Activated T-helper 1 cell treated with anti-CD3 and anti-CD28 coated beads, Interleukin-2, amount 50 U/mL, for 16 hours (primary cell): Measurements from ENCODE around the gene ACADM.
"Not testable (repeated sequence)": the region's sequence is repeated elsewhere in the genome, so short reads cannot be mapped to it uniquely, and the experiment has no call there.

Source experiments
- DNase-seq, 2 donors: peaks; one replicate each; pipeline ENCODE4 v3.0.0-alpha.2; 2020; ENCODE audit warnings: low read depth in 1 of 2, low spot score in 1 of 2

Gene ACADM

GRCh38 chr1:75733661-75734060 is 9.2 kb downstream of the ACADM start:
- no peak for DNase-seq

- no peak for DNase-seq
Observed at GRCh38 chr1:75736016-75736415, 11.5 kb downstream of the ACADM start.

- DNase-seq = no peak
Observed at GRCh38 chr1:75742047-75742625, 17.6 kb downstream of the ACADM start.

GRCh38 chr1:75745276-75745675 is 20.8 kb downstream of the ACADM start:
- DNase-seq = no peak

- DNase-seq = not testable (repeated sequence)
Observed at GRCh38 chr1:75757210-75757609, 32.7 kb downstream of the ACADM start.

DNA sequence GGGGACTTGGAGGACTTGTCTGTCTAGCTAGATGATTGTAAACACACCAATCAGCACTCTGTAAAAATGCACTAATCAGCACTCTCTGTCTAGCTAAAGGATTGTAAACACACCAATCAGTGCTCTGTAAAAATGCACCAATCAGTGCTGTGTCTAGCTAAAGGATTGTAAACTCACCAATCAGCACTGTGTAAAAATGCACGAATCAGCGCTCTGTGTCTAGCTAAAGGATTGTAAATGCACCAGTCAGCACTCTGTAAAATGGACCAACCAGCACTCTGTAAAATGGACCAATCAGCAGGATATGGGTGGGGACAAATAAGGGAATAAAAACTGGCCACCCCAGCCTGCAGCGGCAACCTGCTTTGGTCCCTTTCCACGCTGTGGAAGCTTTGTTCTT is 34.0 kb downstream of the ACADM start:
- not testable (repeated sequence) for DNase-seq

DNA sequence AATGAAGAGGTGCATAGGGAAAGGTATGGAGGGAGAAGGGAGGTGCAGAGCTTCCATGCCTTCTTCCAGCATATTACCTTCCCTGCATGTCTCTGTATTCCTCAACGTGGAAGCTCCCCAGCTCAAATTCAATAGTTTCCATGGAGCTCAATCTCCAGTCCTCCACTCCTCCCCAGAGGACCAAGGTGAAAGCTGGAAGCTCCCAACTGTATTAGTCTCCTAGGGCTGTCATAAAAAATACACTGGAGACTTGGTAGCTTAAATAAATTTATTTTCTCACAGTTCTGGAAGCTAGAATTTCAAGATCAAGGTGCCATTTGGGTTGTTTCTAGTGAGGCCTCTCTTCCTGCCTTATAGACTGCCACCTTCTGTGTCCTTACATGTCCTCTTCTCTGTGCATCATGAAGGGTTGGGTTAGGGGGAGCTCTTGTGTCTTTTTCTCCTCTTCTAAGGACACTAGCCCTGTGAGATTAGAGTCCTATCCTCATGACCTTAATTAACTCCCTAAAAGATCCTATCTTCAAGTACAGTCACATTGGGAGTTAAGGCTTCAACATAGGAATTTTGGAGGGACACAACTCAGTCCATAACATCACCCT is 39.6 kb downstream of the ACADM start:
- no peak for DNase-seq

GRCh38 chr1:75765697-75766355 is 41.3 kb downstream of the ACADM start:
- DNase-seq = no peak

- DNase-seq = no peak
Observed at GRCh38 chr1:75768016-75768415, 43.5 kb downstream of the ACADM start.

DNA sequence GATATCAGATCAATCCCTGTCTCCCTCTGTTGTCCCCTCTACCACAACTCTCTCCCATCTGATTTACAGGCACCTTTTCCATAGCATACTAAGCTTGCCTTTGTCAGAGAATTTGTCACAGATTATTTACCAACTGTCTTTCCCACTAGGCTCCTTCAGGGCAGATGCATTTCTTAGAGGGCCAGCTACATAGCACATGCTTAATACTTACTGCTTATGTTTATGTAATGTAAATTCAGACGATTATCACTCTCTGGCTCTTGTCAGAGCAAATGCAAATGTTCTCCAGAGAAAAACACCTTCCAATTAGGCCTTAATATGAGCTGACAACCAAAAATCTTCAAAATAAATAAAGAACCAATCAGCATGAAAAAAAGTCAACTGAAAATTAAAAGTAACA is 46.3 kb downstream of the ACADM start:
- no peak for DNase-seq

DNA sequence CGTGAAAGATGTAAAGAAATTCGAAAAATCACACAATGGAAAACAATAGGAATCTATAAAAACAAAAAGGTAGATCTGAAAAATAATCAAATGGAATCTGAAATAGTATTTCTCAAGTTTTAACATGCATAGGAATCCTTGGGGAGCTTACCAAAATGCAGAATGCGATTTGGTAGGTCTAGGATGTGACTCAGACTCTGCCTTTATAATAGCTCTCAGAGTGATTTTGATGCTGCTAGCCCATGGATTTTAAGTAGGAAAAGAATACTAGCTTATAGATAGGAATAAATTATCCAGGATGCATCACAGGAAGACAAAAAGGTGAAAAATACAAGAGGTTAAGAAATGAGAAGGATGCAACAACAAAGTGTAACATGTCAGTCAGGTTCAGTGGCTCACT is 47.5 kb downstream of the ACADM start:
- no peak for DNase-seq

GRCh38 chr1:75777812-75778211 is 53.3 kb downstream of the ACADM start:
- DNase-seq = not testable (repeated sequence)

GRCh38 chr1:75778694-75779093 is 54.2 kb downstream of the ACADM start:
- not testable (repeated sequence) for DNase-seq

- DNase-seq = not testable (repeated sequence)
Observed at GRCh38 chr1:75780183-75780582, 55.7 kb downstream of the ACADM start.

GRCh38 chr1:75783920-75784319 is 59.4 kb downstream of the ACADM start:
- not testable (repeated sequence) for DNase-seq

DNA sequence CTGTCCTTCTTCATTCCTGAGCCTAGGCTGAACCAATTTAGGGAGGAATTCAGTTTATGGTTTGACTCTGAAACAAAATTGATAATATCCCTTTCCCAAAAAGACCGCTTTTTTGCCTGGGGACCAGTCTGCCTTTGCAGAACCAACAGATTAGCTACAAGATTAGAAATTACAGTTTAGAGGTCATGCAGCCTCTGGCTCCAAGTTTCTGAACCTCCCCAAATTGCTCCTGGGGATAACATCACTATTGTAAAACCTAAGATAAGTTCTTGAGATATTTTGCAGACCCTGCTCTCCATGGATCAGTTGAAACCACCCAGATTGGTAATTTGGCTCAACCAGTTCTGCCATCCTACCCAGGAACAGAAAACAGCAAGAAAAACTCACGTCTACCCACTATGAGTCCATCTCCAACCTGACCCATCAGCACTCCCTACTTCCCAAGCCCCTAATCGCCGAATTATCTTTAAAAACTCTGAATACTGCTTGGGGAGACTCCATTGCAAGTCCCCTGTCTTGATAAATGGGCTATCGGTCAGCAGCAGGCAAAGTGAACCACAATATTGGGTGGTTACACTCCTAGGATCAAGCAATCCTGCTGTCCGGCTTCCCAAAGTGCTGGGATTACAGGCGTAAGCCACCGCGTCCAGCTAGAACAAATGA is 60.9 kb downstream of the ACADM start:
- DNase-seq = no peak

DNA sequence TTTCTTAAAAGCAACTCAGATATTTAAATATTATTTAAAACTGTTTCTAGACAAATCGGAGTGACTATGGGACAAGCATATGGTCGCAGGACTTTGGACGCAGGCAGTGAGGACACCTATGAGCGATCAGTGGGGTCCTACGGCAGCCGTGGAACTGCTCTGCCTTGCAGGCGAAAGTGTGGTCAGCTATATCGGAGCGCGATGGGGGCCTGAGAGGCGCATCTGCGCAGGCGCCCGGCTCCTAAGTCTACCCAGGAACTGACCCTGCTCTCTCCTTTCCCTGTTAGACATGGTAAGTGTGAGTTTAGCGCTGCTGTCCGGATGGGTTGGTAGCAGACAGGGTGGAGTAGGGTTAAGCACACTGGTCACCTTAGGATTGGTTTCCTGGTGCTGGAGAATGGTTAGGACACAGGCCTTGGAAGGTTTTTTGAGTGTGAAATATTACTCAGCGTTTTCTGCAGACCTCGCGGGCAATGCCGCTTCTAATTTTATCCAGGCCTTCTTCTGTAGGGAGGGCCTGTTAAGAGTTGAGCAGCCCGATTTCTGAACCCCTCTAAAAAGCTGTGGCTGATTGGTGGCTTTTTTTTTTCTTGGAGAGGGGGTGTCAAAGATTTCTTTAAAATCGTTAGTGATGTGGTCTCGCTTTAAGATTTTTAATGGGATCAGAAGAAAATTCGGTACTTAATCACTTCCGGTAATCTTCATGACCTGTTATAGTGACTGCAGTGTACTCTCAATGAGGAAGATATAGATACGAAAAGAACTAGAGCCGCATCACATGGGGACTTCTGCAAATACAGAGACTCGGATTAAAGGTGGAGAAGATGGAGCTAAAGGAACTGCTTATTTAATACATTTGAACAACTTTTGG is 61.7 kb downstream of the ACADM start, which contains the start of gene RABGGTB:
TSS of gene RABGGTB (plus strand) at position 274 of the 871 bp plus-strand sequence. CDS start at position 290, 16 bp downstream.
- DNase-seq = peak; percentile 83 to 89

GRCh38 chr1:75786901-75787493 is 62.5 kb downstream of the ACADM start:
- DNase-seq = no peak

DNA sequence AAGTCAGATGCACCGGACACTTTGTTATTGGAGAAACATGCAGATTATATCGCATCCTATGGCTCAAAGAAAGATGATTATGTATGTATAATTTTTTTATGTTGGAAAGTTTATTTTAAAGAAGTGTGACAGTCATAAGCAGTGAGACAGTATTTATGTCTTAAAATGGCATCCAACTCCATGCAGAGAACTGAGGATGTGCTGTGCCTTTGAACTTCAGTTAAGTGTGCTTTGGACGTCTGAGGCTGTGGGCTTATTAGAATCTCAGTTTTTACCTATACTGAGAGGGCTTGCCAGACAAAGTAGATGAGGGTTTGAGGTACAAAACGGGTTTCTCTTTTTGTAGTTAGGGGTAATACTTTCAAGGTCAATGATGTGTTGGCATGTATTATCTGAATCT is 63.0 kb downstream of the ACADM start:
- no peak for DNase-seq

DNA sequence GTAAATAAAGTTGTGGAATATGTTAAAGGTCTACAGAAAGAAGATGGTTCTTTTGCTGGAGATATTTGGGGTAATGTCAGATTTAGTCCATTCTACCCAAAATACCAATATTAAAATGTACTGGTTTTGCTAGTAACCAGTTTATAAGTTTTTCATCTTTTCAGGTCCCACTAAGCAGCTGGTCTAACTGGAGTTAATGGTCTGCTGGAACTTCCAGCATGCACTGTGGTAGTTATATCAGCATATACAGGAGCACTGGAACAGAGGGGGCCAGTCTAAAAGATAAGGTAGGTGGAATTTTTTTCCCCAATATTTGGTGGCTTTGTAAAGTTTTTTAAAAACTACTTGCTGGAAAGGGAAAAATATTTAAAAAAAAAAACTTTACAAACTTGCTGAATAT is 65.5 kb downstream of the ACADM start:
- no peak for DNase-seq

- no peak for DNase-seq
Observed at GRCh38 chr1:75791022-75791421, 66.5 kb downstream of the ACADM start.
